HG03521 (cell line): Measurements from ENCODE around the gene SYNJ2.

Experiments
- ATAC-seq: cut with Tn5 transposase; IDR thresholded peaks from one replicate; pipeline ENCODE4 v1.9.1; 2021; ENCODE audit warnings: mild to moderate bottlenecking, moderate library complexity; ENCODE audit not compliant: unreplicated experiment

The SYNJ2 gene

GRCh38 chr6:158057213-158057987, 75.7 kb downstream of the SYNJ2 start:
- ATAC-seq = no peak

- no peak for ATAC-seq
These were observed 76.5 kb downstream of the SYNJ2 start for GRCh38 chr6:158058171-158058651.

GRCh38 chr6:158059108-158059507, 77.4 kb downstream of the SYNJ2 start:
- no peak for ATAC-seq

DNA sequence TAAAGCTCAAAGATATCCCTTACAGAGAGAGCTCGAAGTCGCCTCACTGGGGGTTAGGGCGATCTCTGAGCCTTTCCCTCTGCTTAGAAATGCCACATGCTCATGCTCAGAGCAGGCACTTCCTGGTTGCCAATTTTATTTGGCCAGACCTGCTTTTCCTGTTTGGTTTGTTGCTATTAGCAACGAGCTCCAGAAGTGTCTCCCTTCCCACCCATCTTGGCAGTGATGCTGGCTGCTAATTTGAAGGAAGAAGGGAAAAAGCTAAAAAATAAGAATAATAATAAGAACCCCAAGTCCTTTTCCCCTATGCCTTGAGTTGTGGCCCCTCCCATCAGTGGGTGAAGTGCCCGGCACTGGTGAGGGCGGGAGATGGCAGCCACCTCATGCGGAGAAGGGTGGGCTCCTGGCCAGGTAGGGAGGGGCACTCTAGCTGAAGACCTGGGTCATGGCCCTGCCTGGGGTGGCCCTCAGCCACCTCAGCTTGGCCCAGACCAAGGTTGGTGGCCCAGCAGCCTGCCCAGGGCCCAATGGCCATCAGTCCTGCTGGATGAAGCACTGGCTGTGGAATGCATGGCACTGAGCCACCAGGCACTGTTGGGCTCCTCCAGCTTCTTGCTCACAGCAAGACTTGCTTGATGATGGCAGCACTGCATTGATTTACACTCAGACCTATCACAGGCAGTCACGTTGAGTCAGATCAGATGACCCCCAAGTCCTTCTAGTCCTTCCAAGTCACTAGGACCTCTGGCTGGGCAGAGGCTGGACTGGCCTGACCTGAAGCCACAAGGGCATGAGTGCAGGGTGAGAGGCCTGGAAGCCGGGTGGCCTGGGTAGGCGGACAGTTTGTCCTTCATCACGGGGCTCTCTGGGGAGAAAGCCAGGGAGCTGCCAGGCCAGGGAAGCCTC, 79.0 kb downstream of the SYNJ2 start:
- no peak for ATAC-seq

GRCh38 chr6:158061361-158061708, 79.7 kb downstream of the SYNJ2 start:
- ATAC-seq = no peak

GRCh38 chr6:158061709-158062461, 80.2 kb downstream of the SYNJ2 start:
- no peak for ATAC-seq

DNA sequence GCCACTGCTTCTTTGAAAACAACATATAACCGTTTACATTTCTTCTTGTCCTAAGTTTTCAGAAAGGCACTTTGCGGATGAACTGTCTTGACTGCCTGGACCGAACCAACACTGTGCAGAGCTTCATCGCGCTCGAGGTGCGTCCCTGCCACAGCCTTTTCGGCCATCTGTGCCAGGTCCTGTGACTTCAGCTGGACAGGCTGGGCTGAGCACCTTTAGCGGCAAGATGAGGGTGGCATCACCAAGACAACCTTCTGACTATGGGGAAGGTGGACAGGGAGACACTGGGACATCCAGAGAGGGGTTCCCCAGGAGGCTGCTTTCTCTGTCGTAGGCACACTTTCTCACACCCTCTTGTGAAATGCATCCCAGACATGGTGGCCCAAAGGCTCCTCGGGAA, 82.1 kb downstream of the SYNJ2 start:
- ATAC-seq = no peak

- no peak for ATAC-seq
These were observed 83.1 kb downstream of the SYNJ2 start for GRCh38 chr6:158064725-158065251.

DNA sequence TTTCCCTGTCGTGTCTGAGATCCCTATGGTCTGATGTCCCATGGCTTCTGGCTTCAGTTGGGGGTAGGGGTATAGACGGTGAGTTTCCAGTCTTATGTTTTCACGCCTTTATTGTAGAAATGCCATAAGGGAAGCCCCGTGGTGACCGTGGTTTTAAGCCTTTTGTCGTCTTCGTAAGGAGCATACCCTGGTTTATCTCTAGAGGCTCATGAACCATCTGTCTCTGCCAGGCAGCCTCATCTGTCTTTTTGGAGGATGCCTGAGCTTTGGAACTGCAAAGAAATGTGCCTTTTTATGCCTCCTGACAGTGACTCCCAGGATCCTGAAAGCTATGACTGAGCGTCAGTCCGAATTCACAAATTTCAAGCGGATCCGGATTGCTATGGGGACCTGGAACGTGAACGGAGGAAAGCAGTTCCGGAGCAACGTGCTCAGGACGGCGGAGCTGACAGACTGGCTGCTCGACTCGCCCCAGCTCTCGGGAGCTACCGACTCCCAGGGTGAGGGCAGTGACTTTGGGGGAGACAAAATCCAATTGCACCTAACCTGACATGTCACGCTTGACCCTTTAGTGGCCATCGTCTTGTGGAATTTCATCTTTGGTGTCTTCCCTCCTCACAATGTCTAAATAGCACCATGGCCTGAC, 84.6 kb downstream of the SYNJ2 start:
- ATAC-seq = no peak

DNA sequence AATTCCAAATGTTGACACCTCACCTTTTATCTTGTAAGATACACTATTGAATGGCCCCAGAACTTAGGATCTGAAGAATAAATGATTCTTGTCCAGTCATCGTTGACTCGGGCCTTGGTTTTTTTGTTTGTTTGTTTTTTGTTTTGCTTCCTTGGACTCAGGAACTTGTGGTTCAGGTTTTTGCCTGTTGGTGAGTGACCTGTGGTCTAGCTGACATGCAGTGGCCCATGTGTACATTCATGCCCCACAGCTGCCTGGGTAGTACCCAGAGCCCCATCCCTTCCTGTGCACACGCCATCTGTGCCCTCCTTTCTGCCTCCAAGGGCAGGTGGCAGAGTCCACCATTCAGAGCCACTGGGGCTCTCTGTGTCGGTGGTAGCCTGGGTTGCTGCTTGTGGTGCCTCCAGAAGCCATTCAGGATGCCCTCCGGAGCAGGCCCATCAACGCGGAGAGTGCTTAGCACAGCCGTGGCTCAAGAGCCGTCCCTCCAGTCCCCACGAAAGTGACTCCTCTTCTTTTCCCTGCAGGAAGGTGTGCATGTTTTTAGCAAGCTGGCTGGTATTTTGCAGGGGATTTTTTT, 85.9 kb downstream of the SYNJ2 start:
- ATAC-seq = no peak

DNA sequence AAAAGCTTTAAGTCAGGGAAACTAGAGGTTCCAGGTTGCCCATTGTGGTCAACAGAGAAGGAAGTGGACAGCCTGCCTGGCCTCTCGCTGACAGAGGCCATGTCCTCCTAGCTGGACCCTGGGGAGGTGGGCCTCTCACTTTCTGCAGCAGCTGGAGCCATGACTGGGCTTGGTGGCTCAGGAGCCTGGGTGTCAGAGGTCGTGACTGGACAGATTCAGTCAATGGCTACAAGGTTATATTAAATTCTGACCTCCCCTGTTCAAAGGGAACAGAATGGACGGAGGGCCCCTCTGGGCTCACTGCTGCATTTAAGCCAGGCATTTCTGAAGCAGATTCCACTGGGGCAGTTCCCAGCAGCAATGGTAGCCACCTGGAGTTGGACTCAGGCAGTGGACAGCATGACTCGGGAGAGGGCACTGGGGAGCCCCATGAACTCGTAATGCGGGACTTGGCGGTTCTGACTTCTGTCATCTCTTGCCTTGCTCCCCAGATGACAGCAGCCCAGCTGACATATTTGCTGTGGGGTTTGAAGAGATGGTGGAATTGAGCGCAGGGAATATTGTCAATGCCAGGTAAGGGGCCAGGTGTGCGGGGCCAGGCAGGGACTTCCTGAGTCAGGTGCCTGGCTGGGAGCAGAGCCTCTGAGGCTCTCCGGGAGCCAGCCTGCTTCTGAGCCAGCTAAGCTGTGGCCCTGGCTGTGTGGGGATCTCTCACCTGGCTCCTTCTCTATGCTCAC, 86.7 kb downstream of the SYNJ2 start:
- no peak for ATAC-seq

GRCh38 chr6:158068893-158069799, 87.5 kb downstream of the SYNJ2 start:
- ATAC-seq = no peak

GRCh38 chr6:158069800-158070195, 88.1 kb downstream of the SYNJ2 start:
- ATAC-seq = no peak

GRCh38 chr6:158070513-158070912, 88.8 kb downstream of the SYNJ2 start:
- ATAC-seq = no peak

DNA sequence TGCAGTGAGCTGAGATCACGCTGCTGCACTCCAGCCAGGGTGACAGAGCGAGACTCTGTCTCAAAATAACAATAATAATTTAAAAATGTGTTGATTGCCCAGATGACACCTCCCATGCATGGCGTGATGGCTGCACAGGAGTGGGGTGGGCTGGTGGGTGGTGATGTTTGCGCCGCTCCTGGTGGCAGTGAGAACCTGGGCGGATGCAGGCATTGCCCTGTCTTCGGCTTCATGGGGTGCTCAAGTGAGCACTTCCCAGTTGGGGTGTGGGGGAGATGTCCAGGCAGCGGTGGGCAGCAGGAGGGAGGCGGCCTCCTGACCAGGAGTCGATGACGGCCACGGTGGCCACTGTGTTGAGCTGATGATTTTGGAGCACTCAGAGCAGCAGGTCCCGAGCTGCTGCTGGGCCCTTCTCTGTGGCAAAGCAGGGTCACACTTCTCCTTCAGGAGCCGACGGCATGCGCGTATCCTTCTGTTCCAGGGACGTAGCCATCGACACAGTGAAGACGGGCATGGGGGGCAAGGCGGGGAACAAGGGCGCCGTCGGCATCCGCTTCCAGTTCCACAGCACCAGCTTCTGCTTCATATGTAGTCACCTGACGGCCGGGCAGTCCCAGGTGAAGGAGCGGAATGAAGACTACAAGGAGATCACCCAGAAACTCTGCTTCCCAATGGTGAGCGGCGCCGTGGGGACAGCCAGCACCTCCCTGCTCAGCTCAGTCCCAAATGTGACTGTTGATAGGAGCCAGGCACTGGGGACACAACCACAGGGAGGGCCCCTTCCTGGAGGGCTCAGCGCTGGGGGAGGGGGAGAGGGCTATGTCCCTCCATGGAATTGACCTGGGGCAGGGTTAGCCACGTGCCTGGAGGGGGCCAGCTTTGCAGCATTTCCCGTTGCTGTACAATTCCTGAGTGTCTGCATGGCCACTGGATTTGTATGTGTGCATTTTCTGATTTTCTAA, 89.7 kb downstream of the SYNJ2 start:
- no peak for ATAC-seq

DNA sequence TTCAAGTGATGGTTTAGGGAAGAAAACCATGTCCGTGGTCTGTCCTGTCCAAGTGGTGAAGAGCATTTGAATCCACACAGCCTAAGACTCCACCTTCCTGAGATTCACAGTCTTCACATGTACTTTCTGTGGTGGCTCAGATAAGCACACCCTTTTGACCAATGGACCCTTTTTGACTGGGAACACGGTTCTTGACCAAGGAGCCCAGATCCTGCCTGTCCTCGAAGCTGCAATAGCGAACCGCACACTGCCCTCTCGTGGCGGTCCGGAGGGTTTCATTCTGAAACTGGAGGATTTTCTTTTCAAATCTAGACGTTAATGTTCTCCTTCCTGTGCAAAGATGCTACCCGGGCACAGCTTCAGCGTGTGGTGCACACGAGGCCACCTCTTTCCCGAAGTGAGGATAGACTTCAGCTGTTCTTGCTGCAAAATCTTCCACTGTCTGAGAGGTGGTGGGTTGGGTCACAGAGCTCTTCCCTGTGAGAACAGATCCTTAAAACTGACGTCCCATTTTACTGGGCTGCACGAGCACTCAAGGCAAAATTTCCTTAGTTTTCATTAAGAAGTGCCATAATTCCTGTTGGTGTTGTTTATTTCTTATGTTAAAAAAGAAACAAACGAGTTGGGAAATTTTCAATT, 90.5 kb downstream of the SYNJ2 start:
- ATAC-seq = no peak

- no peak for ATAC-seq
These were observed 92.1 kb downstream of the SYNJ2 start for GRCh38 chr6:158073776-158074175.
